ENCODE data around the gene CORO2B.

The CORO2B gene

DNA sequence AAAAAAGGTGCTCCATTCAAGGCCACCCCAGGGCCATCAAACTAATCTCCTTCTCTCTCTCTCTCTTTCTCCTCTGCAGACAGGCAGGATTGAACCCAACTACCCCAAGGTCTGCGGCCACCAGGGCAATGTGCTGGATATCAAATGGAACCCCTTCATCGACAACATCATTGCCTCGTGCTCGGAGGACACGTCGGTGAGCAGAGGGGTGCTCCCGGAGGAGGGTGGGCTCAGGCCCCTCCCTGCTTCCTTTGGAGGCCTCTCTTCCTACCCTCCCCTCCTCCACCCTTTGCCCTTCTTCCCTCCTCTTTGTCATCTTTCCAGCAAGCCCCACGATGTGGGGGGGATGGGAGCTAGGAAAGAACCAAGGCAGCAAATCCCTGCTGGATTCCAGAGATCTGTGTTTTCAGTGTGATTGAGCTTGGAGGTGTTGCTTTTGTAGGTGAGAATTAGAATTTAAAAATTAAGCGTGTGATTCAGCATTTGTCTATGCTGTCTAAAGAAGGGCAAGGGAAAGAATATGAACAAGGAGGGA lies 116.3 kb downstream of the CORO2B start:
- TF ChIP-seq ZNF565 (CRISPR knock-in tag; conservative IDR thresholded peaks at IDR 0.05; ENCODE audit: low read depth) (no peak), ZFP3 (CRISPR knock-in tag; IDR thresholded peaks at IDR 0.05) (no peak), CREB5 (CRISPR knock-in tag; IDR thresholded peaks at IDR 0.05; ENCODE audit: low read depth) (no peak), TOX (CRISPR knock-in tag; IDR thresholded peaks at IDR 0.05; ENCODE audit: borderline replicate concordance) (no peak), ZC3H10 (CRISPR knock-in tag; IDR thresholded peaks at IDR 0.05) (no peak), ZNF8 (CRISPR knock-in tag; IDR thresholded peaks at IDR 0.05) (no peak), PATZ1 (CRISPR knock-in tag; IDR thresholded peaks at IDR 0.05; ENCODE audit: borderline replicate concordance) (no peak), OSR1 (CRISPR knock-in tag; IDR thresholded peaks at IDR 0.05) (no peak), PPARA (CRISPR knock-in tag; IDR thresholded peaks at IDR 0.05; ENCODE audit: borderline replicate concordance) (no peak), ZNF70 (CRISPR knock-in tag; IDR thresholded peaks at IDR 0.05) (no peak), BACH2 (CRISPR knock-in tag; IDR thresholded peaks at IDR 0.05; ENCODE audit: borderline replicate concordance) (no peak), ZFP30 (CRISPR knock-in tag; IDR thresholded peaks at IDR 0.05) (no peak), GLIS3 (CRISPR knock-in tag; IDR thresholded peaks at IDR 0.05) (no peak), ESRRG (CRISPR knock-in tag; IDR thresholded peaks at IDR 0.05) (no peak), CSDC2 (CRISPR knock-in tag; IDR thresholded peaks at IDR 0.05) (no peak), RARB (CRISPR knock-in tag; IDR thresholded peaks at IDR 0.05) (no peak)
- TF ChIP-seq, protein P1, sequence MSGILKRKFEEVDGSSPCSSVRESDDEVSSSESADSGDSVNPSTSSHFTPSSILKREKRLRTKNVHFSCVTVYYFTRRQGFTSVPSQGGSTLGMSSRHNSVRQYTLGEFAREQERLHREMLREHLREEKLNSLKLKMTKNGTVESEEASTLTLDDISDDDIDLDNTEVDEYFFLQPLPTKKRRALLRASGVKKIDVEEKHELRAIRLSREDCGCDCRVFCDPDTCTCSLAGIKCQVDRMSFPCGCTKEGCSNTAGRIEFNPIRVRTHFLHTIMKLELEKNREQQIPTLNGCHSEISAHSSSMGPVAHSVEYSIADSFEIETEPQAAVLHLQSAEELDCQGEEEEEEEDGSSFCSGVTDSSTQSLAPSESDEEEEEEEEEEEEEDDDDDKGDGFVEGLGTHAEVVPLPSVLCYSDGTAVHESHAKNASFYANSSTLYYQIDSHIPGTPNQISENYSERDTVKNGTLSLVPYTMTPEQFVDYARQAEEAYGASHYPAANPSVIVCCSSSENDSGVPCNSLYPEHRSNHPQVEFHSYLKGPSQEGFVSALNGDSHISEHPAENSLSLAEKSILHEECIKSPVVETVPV (CRISPR knock-in tag; IDR thresholded peaks at IDR 0.05) = no peak
- TF ChIP-seq, protein P2, sequence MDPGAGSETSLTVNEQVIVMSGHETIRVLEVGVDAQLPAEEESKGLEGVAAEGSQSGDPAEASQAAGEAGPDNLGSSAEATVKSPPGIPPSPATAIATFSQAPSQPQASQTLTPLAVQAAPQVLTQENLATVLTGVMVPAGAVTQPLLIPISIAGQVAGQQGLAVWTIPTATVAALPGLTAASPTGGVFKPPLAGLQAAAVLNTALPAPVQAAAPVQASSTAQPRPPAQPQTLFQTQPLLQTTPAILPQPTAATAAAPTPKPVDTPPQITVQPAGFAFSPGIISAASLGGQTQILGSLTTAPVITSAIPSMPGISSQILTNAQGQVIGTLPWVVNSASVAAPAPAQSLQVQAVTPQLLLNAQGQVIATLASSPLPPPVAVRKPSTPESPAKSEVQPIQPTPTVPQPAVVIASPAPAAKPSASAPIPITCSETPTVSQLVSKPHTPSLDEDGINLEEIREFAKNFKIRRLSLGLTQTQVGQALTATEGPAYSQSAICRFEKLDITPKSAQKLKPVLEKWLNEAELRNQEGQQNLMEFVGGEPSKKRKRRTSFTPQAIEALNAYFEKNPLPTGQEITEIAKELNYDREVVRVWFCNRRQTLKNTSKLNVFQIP (CRISPR knock-in tag; IDR thresholded peaks at IDR 0.05; ENCODE audit: borderline replicate concordance, low read depth) = no peak
- ATAC-seq = no peak

DNA sequence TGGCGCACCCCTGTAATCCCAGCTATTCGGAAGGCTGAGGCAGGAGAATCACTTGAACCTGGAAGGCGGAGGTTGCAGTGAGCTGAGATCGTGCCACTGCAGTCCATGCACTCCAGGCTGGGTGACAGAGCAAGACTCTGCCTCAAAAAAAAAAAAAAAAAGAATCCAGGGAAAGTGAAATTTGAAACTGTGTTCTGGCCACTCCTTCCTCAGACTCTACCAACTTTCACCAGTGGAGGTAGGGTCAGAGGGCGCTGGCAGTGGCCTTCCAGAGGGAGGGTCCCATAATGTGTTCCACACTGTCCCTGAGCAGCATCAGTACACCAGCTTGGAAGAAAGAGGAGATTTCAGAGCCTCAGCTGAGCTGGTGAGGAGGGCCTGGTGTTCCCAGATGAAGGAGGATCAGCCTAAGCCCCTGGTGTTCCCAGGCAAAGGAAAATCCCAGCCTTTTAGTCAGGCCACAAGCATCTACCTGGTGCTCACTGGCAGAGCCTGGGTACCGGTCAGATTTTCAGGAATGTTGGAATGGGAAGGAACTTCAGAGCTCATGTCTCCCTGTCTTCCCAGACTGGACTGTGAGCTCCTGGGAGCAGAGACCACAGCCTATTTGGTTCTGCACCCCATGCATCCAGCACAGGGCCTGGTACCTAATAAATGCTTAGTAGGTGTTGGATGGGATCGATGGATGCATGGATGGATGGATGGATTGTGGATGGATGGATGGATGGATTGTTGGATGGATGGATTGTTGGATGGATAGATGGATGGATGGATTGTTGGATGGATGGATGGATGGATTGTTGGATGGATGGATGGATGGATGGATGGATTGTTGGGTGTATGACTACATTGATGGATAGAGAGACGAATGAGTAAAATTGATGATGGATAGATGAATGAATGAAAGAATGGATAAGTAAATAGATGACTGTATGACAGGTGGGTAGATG lies 117.9 kb downstream of the CORO2B start:
- no peak for TF ChIP-seq CSDC2 (CRISPR knock-in tag; IDR thresholded peaks at IDR 0.05)
- no peak for ATAC-seq

DNA sequence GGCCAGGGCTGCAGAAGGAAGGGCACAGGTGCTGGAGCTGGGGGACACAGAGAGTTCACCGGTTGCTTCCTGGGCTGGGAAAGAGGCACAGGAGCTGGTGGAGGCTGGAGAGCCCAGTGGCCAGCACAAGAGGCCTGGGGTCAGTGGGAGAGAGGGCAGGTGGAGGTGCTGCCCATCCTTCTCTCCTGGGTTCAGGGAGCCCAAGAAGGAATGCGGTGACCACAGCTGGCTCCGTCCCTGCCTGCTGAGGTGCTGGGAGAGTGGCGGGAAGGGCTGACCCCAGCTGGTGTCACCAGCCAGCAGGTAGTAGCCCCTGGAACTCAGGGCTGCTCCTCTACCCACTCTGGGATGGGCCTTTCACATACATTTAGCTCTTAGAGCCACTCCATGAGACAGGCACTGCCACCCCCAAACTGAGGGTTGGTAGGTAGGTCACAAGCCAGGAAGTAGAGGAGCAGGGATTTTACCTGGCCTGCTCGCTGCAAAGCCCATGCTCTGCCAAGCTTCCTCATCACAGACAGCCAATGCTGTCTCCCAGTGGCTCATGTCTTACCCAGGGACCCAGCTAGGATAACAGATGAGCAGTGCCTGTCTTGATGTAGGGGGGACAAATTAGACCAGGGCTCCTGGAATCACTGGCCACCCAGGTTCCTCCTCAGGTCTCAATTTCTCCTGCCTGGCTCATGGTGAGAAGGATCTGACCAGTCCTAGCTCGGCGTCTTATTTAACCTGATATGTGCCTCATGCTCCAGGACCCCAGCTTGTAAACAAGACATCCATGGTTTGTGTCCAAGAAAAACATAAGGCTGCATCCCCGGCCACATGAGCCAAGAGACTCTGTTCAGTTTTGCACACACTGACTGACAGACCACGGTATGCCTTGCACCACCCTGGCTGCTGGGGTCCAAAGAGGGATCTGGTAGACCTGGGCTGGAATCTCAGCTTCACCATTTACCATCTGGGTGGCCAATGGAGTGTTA lies 119.2 kb downstream of the CORO2B start:
- TF ChIP-seq ARNTL (CRISPR knock-in tag; IDR thresholded peaks at IDR 0.05; ENCODE audit: borderline replicate concordance, low read depth) (no peak), GLIS3 (CRISPR knock-in tag; IDR thresholded peaks at IDR 0.05) (no peak), SNAI2 (CRISPR knock-in tag; IDR thresholded peaks at IDR 0.05) (no peak), ZC3H10 (CRISPR knock-in tag; IDR thresholded peaks at IDR 0.05) (no peak), BACH2 (CRISPR knock-in tag; IDR thresholded peaks at IDR 0.05; ENCODE audit: borderline replicate concordance) (no peak), ISL1 (CRISPR knock-in tag; IDR thresholded peaks at IDR 0.05) (no peak), TSHZ2 (CRISPR knock-in tag; IDR thresholded peaks at IDR 0.05) (no peak), ZNF8 (CRISPR knock-in tag; IDR thresholded peaks at IDR 0.05) (no peak), ZFP3 (CRISPR knock-in tag; IDR thresholded peaks at IDR 0.05) (no peak)
- TF ChIP-seq, protein P1 (CRISPR knock-in tag; IDR thresholded peaks at IDR 0.05) = no peak
- no peak for ATAC-seq

All from SK-N-SH treated with all-trans-retinoic acid at 6 μM for 48 hours (cell line).